ENCODE data around the gene ACD.

DNA sequence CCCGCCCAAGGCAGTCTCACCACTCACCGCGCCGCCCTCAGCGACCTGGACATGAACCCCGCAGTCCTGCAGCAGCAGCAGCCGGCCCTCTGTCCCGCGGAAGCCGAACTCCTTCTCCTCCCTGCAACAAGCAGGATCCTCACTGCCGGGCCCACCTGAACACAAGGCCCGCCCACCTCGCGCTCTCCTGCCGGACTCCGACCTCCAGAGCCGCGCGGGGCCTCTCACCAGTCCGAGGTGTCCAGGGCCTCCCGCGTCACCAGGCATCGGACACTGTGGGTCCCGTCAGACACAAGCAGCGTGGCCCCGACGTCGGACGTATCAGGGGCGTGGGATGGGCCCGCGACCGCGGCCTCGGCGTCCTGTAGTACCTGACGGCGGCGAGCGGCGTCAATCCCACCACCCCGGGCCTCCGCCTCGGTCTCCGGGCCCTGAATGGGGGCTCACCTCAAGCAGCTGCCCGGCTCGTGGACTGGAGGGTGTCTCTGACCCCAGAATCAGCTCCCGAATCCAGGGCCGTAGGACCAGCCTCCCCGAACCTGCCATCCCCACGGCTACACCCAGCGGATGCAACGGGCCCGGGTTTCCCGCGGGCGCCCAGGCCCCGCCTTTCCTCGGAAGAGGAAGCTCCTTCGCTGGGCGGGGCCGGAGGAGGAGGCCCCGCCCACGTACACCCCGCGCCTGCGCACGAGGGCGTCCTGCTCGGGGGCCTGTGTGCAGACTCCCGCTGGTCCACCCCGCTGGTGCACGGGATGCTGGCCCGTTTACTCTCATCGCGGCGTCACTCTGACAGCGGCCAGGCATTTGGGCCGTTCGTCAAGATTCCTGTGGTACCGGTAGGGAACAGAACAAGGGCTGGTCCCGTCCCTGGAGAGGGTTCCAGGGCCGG, at the start of gene ACD:
- TF ChIP-seq ZNF146 (tag by site-specific recombination; IDR thresholded peaks at IDR 0.05): no peak
- TF ChIP-seq, protein P1, sequence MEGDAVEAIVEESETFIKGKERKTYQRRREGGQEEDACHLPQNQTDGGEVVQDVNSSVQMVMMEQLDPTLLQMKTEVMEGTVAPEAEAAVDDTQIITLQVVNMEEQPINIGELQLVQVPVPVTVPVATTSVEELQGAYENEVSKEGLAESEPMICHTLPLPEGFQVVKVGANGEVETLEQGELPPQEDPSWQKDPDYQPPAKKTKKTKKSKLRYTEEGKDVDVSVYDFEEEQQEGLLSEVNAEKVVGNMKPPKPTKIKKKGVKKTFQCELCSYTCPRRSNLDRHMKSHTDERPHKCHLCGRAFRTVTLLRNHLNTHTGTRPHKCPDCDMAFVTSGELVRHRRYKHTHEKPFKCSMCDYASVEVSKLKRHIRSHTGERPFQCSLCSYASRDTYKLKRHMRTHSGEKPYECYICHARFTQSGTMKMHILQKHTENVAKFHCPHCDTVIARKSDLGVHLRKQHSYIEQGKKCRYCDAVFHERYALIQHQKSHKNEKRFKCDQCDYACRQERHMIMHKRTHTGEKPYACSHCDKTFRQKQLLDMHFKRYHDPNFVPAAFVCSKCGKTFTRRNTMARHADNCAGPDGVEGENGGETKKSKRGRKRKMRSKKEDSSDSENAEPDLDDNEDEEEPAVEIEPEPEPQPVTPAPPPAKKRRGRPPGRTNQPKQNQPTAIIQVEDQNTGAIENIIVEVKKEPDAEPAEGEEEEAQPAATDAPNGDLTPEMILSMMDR (tag by site-specific recombination; IDR thresholded peaks at IDR 0.05): no peak
- TF ChIP-seq, protein P2, sequence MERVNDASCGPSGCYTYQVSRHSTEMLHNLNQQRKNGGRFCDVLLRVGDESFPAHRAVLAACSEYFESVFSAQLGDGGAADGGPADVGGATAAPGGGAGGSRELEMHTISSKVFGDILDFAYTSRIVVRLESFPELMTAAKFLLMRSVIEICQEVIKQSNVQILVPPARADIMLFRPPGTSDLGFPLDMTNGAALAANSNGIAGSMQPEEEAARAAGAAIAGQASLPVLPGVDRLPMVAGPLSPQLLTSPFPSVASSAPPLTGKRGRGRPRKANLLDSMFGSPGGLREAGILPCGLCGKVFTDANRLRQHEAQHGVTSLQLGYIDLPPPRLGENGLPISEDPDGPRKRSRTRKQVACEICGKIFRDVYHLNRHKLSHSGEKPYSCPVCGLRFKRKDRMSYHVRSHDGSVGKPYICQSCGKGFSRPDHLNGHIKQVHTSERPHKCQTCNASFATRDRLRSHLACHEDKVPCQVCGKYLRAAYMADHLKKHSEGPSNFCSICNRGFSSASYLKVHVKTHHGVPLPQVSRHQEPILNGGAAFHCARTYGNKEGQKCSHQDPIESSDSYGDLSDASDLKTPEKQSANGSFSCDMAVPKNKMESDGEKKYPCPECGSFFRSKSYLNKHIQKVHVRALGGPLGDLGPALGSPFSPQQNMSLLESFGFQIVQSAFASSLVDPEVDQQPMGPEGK (tag by site-specific recombination; IDR thresholded peaks at IDR 0.05): 0 out of 2 replicates have a peak, but pooled peaks have one; percentile 83
- TF ChIP-seq ZNF830 (tag by site-specific recombination; IDR thresholded peaks at IDR 0.05; ENCODE audit: low read depth): no peak

All from HEK293 (cell line).